H9 (cell line): ENCODE results near the gene NPAS3. TPM values are rescaled to one million over a fixed set of nuclear protein-coding genes. Genes with fewer than 3 reads are reported as not detected.

ENCODE experiments used
- DNase-seq: peaks from one replicate; pipeline ENCODE4 v3.0.0-alpha.2; 2017
- H2AFZ ChIP-seq: one replicate; pipeline ENCODE4 v1.6.1; 2013; ENCODE audit warnings: mild to moderate bottlenecking, low read length, control low read depth, moderate library complexity
- H2AK5ac ChIP-seq: 2 replicates; pipeline ENCODE4 v1.6.1; 2013; ENCODE audit warnings: low read length, control low read depth, mixed read lengths; ENCODE audit not compliant: insufficient read length
- H2BK120ac ChIP-seq: one replicate; pipeline ENCODE4 v1.6.1; 2013; ENCODE audit warnings: low read depth, mild to moderate bottlenecking, low read length, control low read depth, inconsistent platforms; ENCODE audit not compliant: poor library complexity, severe bottlenecking
- H2BK12ac ChIP-seq: 2 replicates; pipeline ENCODE4 v1.6.1; 2013; ENCODE audit warnings: low read length, control low read depth, mixed read lengths, low read depth; ENCODE audit not compliant: insufficient read length
- H2BK15ac ChIP-seq: 2 replicates; pipeline ENCODE4 v1.6.1; 2013; ENCODE audit warnings: low read depth, low read length, control low read depth
- H2BK20ac ChIP-seq: one replicate; pipeline ENCODE4 v1.6.1; 2013; ENCODE audit warnings: low read depth, mild to moderate bottlenecking, low read length, control low read depth, inconsistent platforms; ENCODE audit not compliant: poor library complexity, severe bottlenecking
- H2BK5ac ChIP-seq: 2 replicates; pipeline ENCODE4 v1.6.1; 2013; ENCODE audit warnings: low read length, control low read depth, mixed read lengths; ENCODE audit not compliant: insufficient read length
- H3K14ac ChIP-seq: 2 replicates; pipeline ENCODE4 v1.6.1; 2013; ENCODE audit warnings: low read length, control low read depth; ENCODE audit not compliant: insufficient read depth
- H3K18ac ChIP-seq: 2 replicates; pipeline ENCODE4 v1.6.1; 2013; ENCODE audit warnings: low read depth, mild to moderate bottlenecking, mixed read lengths, low read length, control low read depth; ENCODE audit not compliant: insufficient read length
- H3K23ac ChIP-seq: 2 replicates; pipeline ENCODE4 v1.6.1; 2013; ENCODE audit warnings: low read length, control low read depth, mixed read lengths, low read depth; ENCODE audit not compliant: insufficient read length
- H3K23me2 ChIP-seq: 2 replicates; pipeline ENCODE4 v1.6.1; 2013; ENCODE audit warnings: low read depth, mild to moderate bottlenecking, mixed read lengths, low read length, control low read depth; ENCODE audit not compliant: insufficient read length, poor library complexity, severe bottlenecking
- H3K27ac ChIP-seq: 2 replicates; pipeline ENCODE4 v1.5.1; 2013; ENCODE audit warnings: low read length, control low read depth, mixed read lengths, low read depth; ENCODE audit not compliant: insufficient read length
- H3K27me3 ChIP-seq: 2 replicates; pipeline ENCODE4 v1.6.1; 2013; ENCODE audit warnings: low read length, control low read depth, inconsistent platforms; ENCODE audit not compliant: insufficient read depth
- H3K4ac ChIP-seq: 2 replicates; pipeline ENCODE4 v1.6.1; 2013; ENCODE audit warnings: low read depth, mild to moderate bottlenecking, control low read depth, inconsistent platforms, low read length, moderate library complexity
- H3K4me1 ChIP-seq: 2 replicates; pipeline ENCODE4 v1.6.1; 2013; ENCODE audit warnings: low read length, control low read depth, inconsistent platforms; ENCODE audit not compliant: insufficient read depth
- H3K4me2 ChIP-seq: 2 replicates; pipeline ENCODE4 v1.6.1; 2013; ENCODE audit warnings: low read length, control low read depth, mixed read lengths; ENCODE audit not compliant: insufficient read length, insufficient read depth
- H3K56ac ChIP-seq: 2 replicates; pipeline ENCODE4 v1.6.1; 2013; ENCODE audit warnings: low read depth, mild to moderate bottlenecking, mixed read lengths, low read length, control low read depth; ENCODE audit not compliant: insufficient read length
- H3K79me1 ChIP-seq: 2 replicates; pipeline ENCODE4 v1.6.1; 2013; ENCODE audit warnings: low read depth, mild to moderate bottlenecking, moderate library complexity, low read length, control low read depth, inconsistent platforms; ENCODE audit not compliant: insufficient read depth, poor library complexity, severe bottlenecking
- H3K79me2 ChIP-seq: 2 replicates; pipeline ENCODE4 v1.6.1; 2013; ENCODE audit warnings: low read length, control low read depth, inconsistent platforms; ENCODE audit not compliant: insufficient read depth
- H3K9ac ChIP-seq: 2 replicates; pipeline ENCODE4 v1.6.1; 2013; ENCODE audit warnings: low read length, control low read depth, mixed read lengths; ENCODE audit not compliant: insufficient read length; ENCODE audit errors: extremely low read depth
- H3K9me3 ChIP-seq: one replicate; pipeline ENCODE4 v1.6.1; 2013; ENCODE audit warnings: low read depth, low read length, inconsistent platforms; ENCODE audit not compliant: control insufficient read depth
- H3T11ph ChIP-seq: one replicate; pipeline ENCODE4 v1.6.1; 2013; ENCODE audit warnings: mild to moderate bottlenecking, low read length, control low read depth, inconsistent platforms
- H4K20me1 ChIP-seq: one replicate; pipeline ENCODE4 v1.6.1; 2013; ENCODE audit not compliant: control insufficient read depth, insufficient read length, insufficient read depth
- H4K5ac ChIP-seq: 2 replicates; pipeline ENCODE4 v1.6.1; 2013; ENCODE audit warnings: low read depth, mild to moderate bottlenecking, mixed read lengths, low read length, control low read depth; ENCODE audit not compliant: insufficient read length
- H4K8ac ChIP-seq: replicated peaks from 2 replicates; pipeline ENCODE4 v1.6.1; 2013; ENCODE audit warnings: low read length, control low read depth, mixed read lengths, low read depth; ENCODE audit not compliant: insufficient read length
- H4K91ac ChIP-seq: 2 replicates; pipeline ENCODE4 v1.6.1; 2013; ENCODE audit warnings: low read depth, mild to moderate bottlenecking, moderate library complexity, mixed read lengths, low read length, control low read depth; ENCODE audit not compliant: insufficient read length
- H3K27ac Mint-ChIP-seq, 3 experiments: 2 replicates in 2 of 3; 3 replicates in 1 of 3; pipeline ENCODE4 v1.8.0; 2020 to 2021; ENCODE audit warnings: mixed read lengths in 3 of 3, mild to moderate bottlenecking in 1 of 3, moderate library complexity in 1 of 3
- H3K27me3 Mint-ChIP-seq: 2 replicates; pipeline ENCODE4 v1.8.0; 2021; ENCODE audit warnings: low read depth, mild to moderate bottlenecking, moderate library complexity, mixed read lengths
- H3K36me3 Mint-ChIP-seq, 3 experiments: 2 replicates in 2 of 3; 3 replicates in 1 of 3; pipeline ENCODE4 v1.8.0; 2020 to 2021; ENCODE audit warnings: low read depth in 3 of 3, mixed read lengths in 3 of 3; ENCODE audit not compliant: insufficient read depth in 1 of 3
- H3K4me1 Mint-ChIP-seq, 2 experiments: 2 replicates each; pipeline ENCODE4 v1.8.0; 2020; ENCODE audit warnings: mixed read lengths in 2 of 2
- H3K4me3 Mint-ChIP-seq, 2 experiments: 2 replicates in 1 of 2; 3 replicates in 1 of 2; pipeline ENCODE4 v1.8.0; 2020 to 2021; ENCODE audit warnings: mild to moderate bottlenecking in 2 of 2, mixed read lengths in 2 of 2, moderate library complexity in 1 of 2
- H3K9me3 Mint-ChIP-seq, 2 experiments: 2 replicates in 1 of 2; 3 replicates in 1 of 2; pipeline ENCODE4 v1.8.0; 2020; ENCODE audit warnings: mild to moderate bottlenecking in 2 of 2, mixed read lengths in 2 of 2, moderate library complexity in 1 of 2
- CTCF ChIP-seq: fragments of 200-600 bp; sonication (generic); conservative IDR thresholded peaks from 3 replicates; pipeline ENCODE4 v1.8.0; 2021; ENCODE audit warnings: antibody characterized with exemption, mild to moderate bottlenecking
- WGBS: extraction: QIAGEN DNeasy Blood & Tissue Kit; methylation state at CpG from one replicate; pipeline ENCODE4 v1.1.7; 2013; ENCODE audit warnings: missing lambda C conversion rate, low lambda C conversion rate, mixed read lengths; ENCODE audit not compliant: insufficient read length; ENCODE audit errors: extremely low coverage; 5-methylcytosine and 5-hydroxymethylcytosine counted together
- total RNA-seq: library from RNA; stranded (reverse); gene quantifications from 2 replicates; pipeline ENCODE4 v1.2.1, GENCODE V29; 2021

Gene NPAS3
- total RNA-seq, 1 experiment from 2014 or later, result 0.17 TPM

GRCh38 chr14:33287189-33287588 is 348.5 kb downstream of the NPAS3 start:
- Histone ChIP-seq H3K9ac (no peak overlapping the region), H3K4ac (no peak overlapping the region), H3K27me3 (no peaks in the 10 kb centered on the region), H4K8ac (no peak overlapping the region), H2BK15ac (no peak overlapping the region), H3K23ac (no peak overlapping the region), H4K20me1 (no peaks in the 10 kb centered on the region), H2BK120ac (no peak overlapping the region), H4K91ac (no peak overlapping the region), H2BK5ac (no peak overlapping the region), H3K14ac (no peak overlapping the region), H3K79me2 (no peaks in the 10 kb centered on the region), H2AK5ac (no peak overlapping the region), H3K4me1 (no peaks in the 10 kb centered on the region; the same call in 1 of the 2 replicates), H3K18ac (no peak overlapping the region), H3K27ac (no peak overlapping the region), H3K56ac (no peak overlapping the region), H3K23me2 (no peaks in the 10 kb centered on the region), H3T11ph (no peak overlapping the region), H4K5ac (no peak overlapping the region), H2BK12ac (no peak overlapping the region), H3K79me1 (no peaks in the 10 kb centered on the region), H3K9me3 (no peaks in the 10 kb centered on the region), H2BK20ac (no peak overlapping the region), H3K4me2 (no peak overlapping the region), H2AFZ (no peak overlapping the region)
- Mint-ChIP-seq H3K4me3 (no peak overlapping the region), H3K27ac (peak overlapping the region in 2 of 3 experiments; percentile 21 to 35; a peak in 3 of 7 replicates), H3K4me1 (peaks cover 13 to 14% of the 10 kb centered on the region in 2 experiments), H3K27me3 (no peaks in the 10 kb centered on the region), H3K9me3 (no peaks in the 10 kb centered on the region), H3K36me3 (no peaks in the 10 kb centered on the region)
- WGBS, result no CpG with 5 or more reads among the region's 6 CpGs
- no peak for DNase-seq
- TF ChIP-seq CTCF, result no peak
